DOHH2 (cell line): ENCODE measurements around the gene DNPH1.

Experiments used
- H3F3A ChIP-seq: fragments of 200-600 bp; sonication (generic), shearing (Covaris generic); 2 replicates; pipeline ENCODE4 v1.6.0; 2016; ENCODE audit warnings: antibody characterized with exemption, mild to moderate bottlenecking; ENCODE audit not compliant: control insufficient read depth, insufficient read depth
- H3K27ac ChIP-seq: fragments of 200-600 bp; sonication (generic); 2 replicates; pipeline ENCODE4 v1.5.1; 2014; ENCODE audit warnings: low read depth, mild to moderate bottlenecking, low read length, moderate library complexity
- H3K27me3 ChIP-seq: fragments of 200-600 bp; sonication (generic); 2 replicates; pipeline ENCODE4 v1.6.1; 2014; ENCODE audit warnings: mild to moderate bottlenecking, low read length, mixed read lengths; ENCODE audit not compliant: control insufficient read depth
- H3K36me3 ChIP-seq: fragments of 200-600 bp; sonication (generic); 2 replicates; pipeline ENCODE4 v1.6.1; 2014; ENCODE audit warnings: mild to moderate bottlenecking, low read length, moderate library complexity, mixed read lengths; ENCODE audit not compliant: control insufficient read depth
- H3K4me1 ChIP-seq: fragments of 200-600 bp; sonication (generic); 2 replicates; pipeline ENCODE4 v1.6.1; 2014; ENCODE audit warnings: mild to moderate bottlenecking, low read length, mixed read lengths; ENCODE audit not compliant: control insufficient read depth
- H3K4me2 ChIP-seq: fragments of 200-600 bp; sonication (generic); 2 replicates; pipeline ENCODE4 v1.6.0; 2014; ENCODE audit warnings: mild to moderate bottlenecking, low read length, moderate library complexity
- H3K4me3 ChIP-seq: fragments of 200-600 bp; sonication (generic); 2 replicates; pipeline ENCODE4 v1.5.1; 2014; ENCODE audit warnings: mild to moderate bottlenecking, low read length, mixed read lengths
- H3K79me2 ChIP-seq: fragments of 200-600 bp; sonication (generic); 2 replicates; pipeline ENCODE4 v1.6.1; 2014; ENCODE audit warnings: mild to moderate bottlenecking, low read length, mixed read lengths; ENCODE audit not compliant: control insufficient read depth
- H3K9me2 ChIP-seq: fragments of 200-600 bp; sonication (generic); replicated peaks from 2 replicates; pipeline ENCODE4 v1.6.1; 2014; ENCODE audit warnings: mild to moderate bottlenecking, low read length, mixed read lengths; ENCODE audit not compliant: control insufficient read depth
- H3K9me3 ChIP-seq: fragments of 200-600 bp; sonication (generic); 2 replicates; pipeline ENCODE4 v1.6.1; 2014; ENCODE audit warnings: antibody characterized with exemption, low read length, mixed read lengths; ENCODE audit not compliant: control insufficient read depth, insufficient read depth
- H4K20me1 ChIP-seq: fragments of 200-600 bp; sonication (generic); 2 replicates; pipeline ENCODE4 v1.6.0; 2014; ENCODE audit warnings: low read depth, mild to moderate bottlenecking, antibody characterized with exemption, low read length, moderate library complexity; ENCODE audit not compliant: control insufficient read depth, insufficient read depth
- CTCF ChIP-seq: fragments of 200-600 bp; sonication (generic); IDR thresholded peaks from one replicate; pipeline ENCODE4 v1.5.1; 2014; ENCODE audit warnings: antibody characterized with exemption, mild to moderate bottlenecking, low read depth, low read length; ENCODE audit not compliant: poor library complexity, severe bottlenecking
- EZH2phosphoT487 ChIP-seq: fragments of 200-600 bp; sonication (generic); IDR thresholded peaks from 2 replicates; pipeline ENCODE4 v1.6.1; 2017; ENCODE audit warnings: borderline replicate concordance, mild to moderate bottlenecking, antibody characterized with exemption, low read length, moderate library complexity, mixed read lengths

Gene DNPH1

DNA sequence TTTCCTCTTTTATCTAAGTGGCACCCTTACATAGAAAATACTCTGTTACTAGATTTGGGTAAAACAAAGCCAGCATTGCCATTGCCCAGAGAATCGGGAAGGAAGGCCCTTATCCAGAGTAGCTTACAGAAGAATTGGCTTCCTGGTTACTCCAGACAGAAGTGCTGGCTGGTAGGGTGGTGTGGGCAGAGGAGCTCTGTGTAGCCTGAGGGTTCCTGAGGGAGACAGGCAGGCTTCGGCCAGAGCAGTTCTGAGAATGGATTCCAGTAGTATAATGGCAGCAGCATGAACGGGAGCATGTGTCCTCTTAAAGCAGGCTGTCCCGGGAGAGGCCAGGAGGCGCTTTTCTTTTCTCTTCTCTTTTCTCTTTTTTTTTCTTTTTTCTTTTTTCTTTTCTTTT is 35.4 kb downstream of the DNPH1 start:
- Histone ChIP-seq H3K4me1 (no peaks in the 10 kb centered on the region), H3K27me3 (no peaks in the 10 kb centered on the region), H3K27ac (no peak overlapping the region), H4K20me1 (no peaks in the 10 kb centered on the region), H3F3A (no peaks in the 10 kb centered on the region), H3K36me3 (peaks cover 43% of the 10 kb centered on the region), H3K4me3 (no peak overlapping the region), H3K4me2 (no peak overlapping the region), H3K79me2 (no peaks in the 10 kb centered on the region), H3K9me3 (no peaks in the 10 kb centered on the region), H3K9me2 (no peaks in the 10 kb centered on the region)
- TF ChIP-seq EZH2phosphoT487 (no peak), CTCF (no peak)

GRCh38 chr6:43192911-43193310 is 36.4 kb downstream of the DNPH1 start:
- Histone ChIP-seq H3K9me2 (no peaks in the 10 kb centered on the region), H3K9me3 (no peaks in the 10 kb centered on the region), H3K4me1 (no peaks in the 10 kb centered on the region), H3K27me3 (no peaks in the 10 kb centered on the region), H3K79me2 (no peaks in the 10 kb centered on the region), H3F3A (no peaks in the 10 kb centered on the region), H3K4me2 (no peak overlapping the region), H3K27ac (no peak overlapping the region), H3K36me3 (peaks cover 49% of the 10 kb centered on the region), H4K20me1 (no peaks in the 10 kb centered on the region), H3K4me3 (no peak overlapping the region)
- TF ChIP-seq CTCF (no peak), EZH2phosphoT487 (no peak)

GRCh38 chr6:43189776-43190304 is 39.4 kb downstream of the DNPH1 start:
- H3K27ac ChIP-seq, result no peak overlapping the region

More at GRCh38 chr6:43189776-43190304, 39.4 kb downstream of the DNPH1 start:
- Histone ChIP-seq H3K9me2 (no peaks in the 10 kb centered on the region), H3K4me1 (no peaks in the 10 kb centered on the region), H3K36me3 (peaks cover 60% of the 10 kb centered on the region), H3K79me2 (no peaks in the 10 kb centered on the region), H3K9me3 (no peaks in the 10 kb centered on the region), H3K4me2 (no peak overlapping the region), H4K20me1 (no peaks in the 10 kb centered on the region), H3K4me3 (no peak overlapping the region), H3F3A (no peaks in the 10 kb centered on the region), H3K27me3 (no peaks in the 10 kb centered on the region)
- TF ChIP-seq EZH2phosphoT487, result no peak
- no peak for TF ChIP-seq CTCF
